Activated T-helper 1 cell treated with anti-CD3 and anti-CD28 coated beads, Interleukin-12 subunit alpha, Interleukin-12 subunit beta, Interleukin-2, Interleukin-4 antibody, amounts not matched to agents 30 ng/mL and 10 ng/mL and 1 ng/mL, durations not matched to agents 14 hours and 24 hours and 36 hours (primary cell): ENCODE results near the gene KCNMA1. TPM values are rescaled to one million over a fixed set of nuclear protein-coding genes. Genes with fewer than 3 reads are reported as not detected.

Experiments
- DNase-seq: peaks from one replicate; pipeline ENCODE4 v3.0.0; 2021; ENCODE audit warnings: low spot score
- H3K27ac Mint-ChIP-seq: one replicate; pipeline ENCODE4 v1.8.0; 2021; ENCODE audit warnings: mild to moderate bottlenecking, mixed read lengths
- H3K27me3 Mint-ChIP-seq: one replicate; pipeline ENCODE4 v1.8.0; 2022; ENCODE audit warnings: mild to moderate bottlenecking, moderate library complexity, mixed read lengths; ENCODE audit not compliant: insufficient read depth
- H3K36me3 Mint-ChIP-seq: one replicate; pipeline ENCODE4 v1.8.0; 2021; ENCODE audit warnings: low read depth, mixed read lengths
- H3K4me1 Mint-ChIP-seq: one replicate; pipeline ENCODE4 v1.8.0; 2021; ENCODE audit warnings: low read depth, mixed read lengths
- H3K4me3 Mint-ChIP-seq: one replicate; pipeline ENCODE4 v1.8.0; 2021; ENCODE audit warnings: mild to moderate bottlenecking, moderate library complexity, mixed read lengths
- H3K9me3 Mint-ChIP-seq: one replicate; pipeline ENCODE4 v1.8.0; 2021; ENCODE audit warnings: mixed read lengths
- intact Hi-C: fragments of 100-400 bp; cut with micrococcal nuclease; formaldehyde crosslinking; loops from one replicate; pipeline ENCODE4 v1.15.1; 2024
- total RNA-seq: library from RNA; stranded (reverse); gene quantifications from 2 replicates; pipeline ENCODE4 v1.2.3, GENCODE V29; 2022

KCNMA1 gene
- total RNA-seq, 1 donor from 2014 or later, result not detected

GRCh38 chr10:77467422-77467963, 170.1 kb downstream of the KCNMA1 start:
- H3K9me3 Mint-ChIP-seq, result no peaks in the 10 kb centered on the region
- DNase-seq, result no peak
- H3K36me3 Mint-ChIP-seq, result no peaks in the 10 kb centered on the region
- no peaks in the 10 kb centered on the region for H3K27me3 Mint-ChIP-seq
- intact Hi-C loops, result no loop called here
- H3K4me1 Mint-ChIP-seq, result no peaks in the 10 kb centered on the region
- no peak overlapping the region for H3K4me3 Mint-ChIP-seq
- H3K27ac Mint-ChIP-seq, result no peak overlapping the region

GRCh38 chr10:77463967-77464745, 173.5 kb downstream of the KCNMA1 start:
- intact Hi-C loops, result no loop called here
- no peak for DNase-seq

GRCh38 chr10:77463499-77463898, 174.1 kb downstream of the KCNMA1 start:
- Mint-ChIP-seq H3K4me1 (no peaks in the 10 kb centered on the region), H3K27ac (no peak overlapping the region), H3K9me3 (no peaks in the 10 kb centered on the region), H3K36me3 (no peaks in the 10 kb centered on the region), H3K27me3 (no peaks in the 10 kb centered on the region), H3K4me3 (no peak overlapping the region)
- intact Hi-C loops, result no loop called here
- DNase-seq, result no peak

More at GRCh38 chr10:77463967-77464745, 173.5 kb downstream of the KCNMA1 start:
- no peak overlapping the region for H3K27ac Mint-ChIP-seq
- H3K4me3 Mint-ChIP-seq, result no peak overlapping the region
- H3K27me3 Mint-ChIP-seq, result no peaks in the 10 kb centered on the region
- H3K4me1 Mint-ChIP-seq, result no peaks in the 10 kb centered on the region
- H3K9me3 Mint-ChIP-seq, result no peaks in the 10 kb centered on the region
- H3K36me3 Mint-ChIP-seq, result no peaks in the 10 kb centered on the region

- H3K4me3 Mint-ChIP-seq, result no peak overlapping the region
- no peaks in the 10 kb centered on the region for H3K9me3 Mint-ChIP-seq
- intact Hi-C loops, result no loop called here
- no peak overlapping the region for H3K27ac Mint-ChIP-seq
- no peaks in the 10 kb centered on the region for H3K36me3 Mint-ChIP-seq
- no peaks in the 10 kb centered on the region for H3K27me3 Mint-ChIP-seq
- no peaks in the 10 kb centered on the region for H3K4me1 Mint-ChIP-seq
- no peak for DNase-seq
These were observed 175.8 kb downstream of the KCNMA1 start for GRCh38 chr10:77461636-77462296.

GRCh38 chr10:77459905-77460304, 177.7 kb downstream of the KCNMA1 start:
- DNase-seq, result no peak
- no peaks in the 10 kb centered on the region for H3K36me3 Mint-ChIP-seq
- H3K9me3 Mint-ChIP-seq, result no peaks in the 10 kb centered on the region
- no peaks in the 10 kb centered on the region for H3K4me1 Mint-ChIP-seq
- intact Hi-C loops, result no loop called here
- no peak overlapping the region for H3K27ac Mint-ChIP-seq
- no peaks in the 10 kb centered on the region for H3K27me3 Mint-ChIP-seq
- no peak overlapping the region for H3K4me3 Mint-ChIP-seq

- intact Hi-C loops, result no loop called here
- no peak for DNase-seq
- no peaks in the 10 kb centered on the region for H3K9me3 Mint-ChIP-seq
- H3K4me3 Mint-ChIP-seq, result no peak overlapping the region
- no peak overlapping the region for H3K27ac Mint-ChIP-seq
- no peaks in the 10 kb centered on the region for H3K36me3 Mint-ChIP-seq
- no peaks in the 10 kb centered on the region for H3K4me1 Mint-ChIP-seq
- H3K27me3 Mint-ChIP-seq, result no peaks in the 10 kb centered on the region
These were observed 178.5 kb downstream of the KCNMA1 start for GRCh38 chr10:77458986-77459590.

- Mint-ChIP-seq H3K9me3 (no peaks in the 10 kb centered on the region), H3K4me3 (no peak overlapping the region), H3K27ac (no peak overlapping the region), H3K4me1 (no peaks in the 10 kb centered on the region), H3K27me3 (no peaks in the 10 kb centered on the region), H3K36me3 (no peaks in the 10 kb centered on the region)
- DNase-seq, result no peak
- intact Hi-C loops, result no loop called here
These were observed 179.9 kb downstream of the KCNMA1 start for GRCh38 chr10:77457721-77458120.

- no peak overlapping the region for H3K27ac Mint-ChIP-seq
- H3K27me3 Mint-ChIP-seq, result no peaks in the 10 kb centered on the region
- no peaks in the 10 kb centered on the region for H3K36me3 Mint-ChIP-seq
These were observed 180.3 kb downstream of the KCNMA1 start for GRCh38 chr10:77457266-77457665.

GRCh38 chr10:77456414-77456813, 181.2 kb downstream of the KCNMA1 start:
- no peak for DNase-seq
- Mint-ChIP-seq H3K36me3 (no peaks in the 10 kb centered on the region), H3K27ac (no peak overlapping the region), H3K4me1 (no peaks in the 10 kb centered on the region), H3K4me3 (no peak overlapping the region), H3K9me3 (no peaks in the 10 kb centered on the region), H3K27me3 (peaks cover 2% of the 10 kb centered on the region)
- intact Hi-C loops, result no loop called here

More at GRCh38 chr10:77457266-77457665, 180.3 kb downstream of the KCNMA1 start:
- DNase-seq, result no peak
- Mint-ChIP-seq H3K4me1 (no peaks in the 10 kb centered on the region), H3K4me3 (no peak overlapping the region), H3K9me3 (no peaks in the 10 kb centered on the region)
- intact Hi-C loops, result no loop called here

- no peak overlapping the region for H3K27ac Mint-ChIP-seq
- H3K9me3 Mint-ChIP-seq, result no peaks in the 10 kb centered on the region
- no peaks in the 10 kb centered on the region for H3K36me3 Mint-ChIP-seq
- intact Hi-C loops, result no loop called here
- H3K4me1 Mint-ChIP-seq, result no peaks in the 10 kb centered on the region
- no peak overlapping the region for H3K4me3 Mint-ChIP-seq
- no peak for DNase-seq
- H3K27me3 Mint-ChIP-seq, result peaks cover 2% of the 10 kb centered on the region
These were observed 182.0 kb downstream of the KCNMA1 start for GRCh38 chr10:77455561-77455960.

- DNase-seq, result no peak
- no peaks in the 10 kb centered on the region for H3K4me1 Mint-ChIP-seq
- H3K4me3 Mint-ChIP-seq, result no peak overlapping the region
- no peaks in the 10 kb centered on the region for H3K9me3 Mint-ChIP-seq
- peaks cover 2% of the 10 kb centered on the region for H3K27me3 Mint-ChIP-seq
- H3K27ac Mint-ChIP-seq, result no peak overlapping the region
- intact Hi-C loops, result no loop called here
- H3K36me3 Mint-ChIP-seq, result no peaks in the 10 kb centered on the region
These were observed 184.6 kb downstream of the KCNMA1 start for GRCh38 chr10:77452952-77453564.

GRCh38 chr10:77451886-77452285, 185.7 kb downstream of the KCNMA1 start:
- H3K4me1 Mint-ChIP-seq, result no peaks in the 10 kb centered on the region
- intact Hi-C loops, result no loop called here
- H3K36me3 Mint-ChIP-seq, result no peaks in the 10 kb centered on the region
- H3K4me3 Mint-ChIP-seq, result no peak overlapping the region
- no peak for DNase-seq
- no peaks in the 10 kb centered on the region for H3K9me3 Mint-ChIP-seq
- H3K27ac Mint-ChIP-seq, result no peak overlapping the region
- peaks cover 2% of the 10 kb centered on the region for H3K27me3 Mint-ChIP-seq

- Mint-ChIP-seq H3K4me1 (no peaks in the 10 kb centered on the region), H3K27ac (no peak overlapping the region), H3K9me3 (no peaks in the 10 kb centered on the region), H3K27me3 (peaks cover 2% of the 10 kb centered on the region), H3K4me3 (no peak overlapping the region), H3K36me3 (no peaks in the 10 kb centered on the region)
- no peak for DNase-seq
- intact Hi-C loops, result no loop called here
These were observed 189.4 kb downstream of the KCNMA1 start for GRCh38 chr10:77448226-77448625.
